Iris pigment epithelial cell (primary cell): Measurements from ENCODE around the gene DNAJA3.
"Not testable (repeated sequence)": the region's sequence is repeated elsewhere in the genome, so short reads cannot be mapped to it uniquely, and the experiment has no call there.

ENCODE experiments used
- DNase-seq: peaks from one replicate; pipeline ENCODE4 v3.0.0-alpha.2; 2011; ENCODE audit warnings: low read depth

Gene DNAJA3

GRCh38 chr16:4387781-4388180, 37.9 kb upstream of the DNAJA3 start:
- DNase-seq, result no peak

- no peak for DNase-seq
Observed at GRCh38 chr16:4388271-4389021, 37.2 kb upstream of the DNAJA3 start.

GRCh38 chr16:4389051-4389955, 36.4 kb upstream of the DNAJA3 start:
- DNase-seq, result no peak

- no peak for DNase-seq
Observed at GRCh38 chr16:4390266-4391260, 35.1 kb upstream of the DNAJA3 start.

GRCh38 chr16:4391631-4392381, 33.9 kb upstream of the DNAJA3 start:
- DNase-seq, result no peak

- peak; percentile 48 for DNase-seq
Observed at GRCh38 chr16:4392382-4393239, 33.1 kb upstream of the DNAJA3 start.

GRCh38 chr16:4393240-4393600, 32.4 kb upstream of the DNAJA3 start:
- no peak for DNase-seq

GRCh38 chr16:4393850-4394249, 31.8 kb upstream of the DNAJA3 start:
- DNase-seq, result not testable (repeated sequence)

GRCh38 chr16:4395055-4395726, 30.5 kb upstream of the DNAJA3 start:
- DNase-seq, result no peak

GRCh38 chr16:4399001-4399730, 26.5 kb upstream of the DNAJA3 start:
- no peak for DNase-seq

- DNase-seq, result no peak
Observed at GRCh38 chr16:4401094-4401501, 24.6 kb upstream of the DNAJA3 start.

- DNase-seq, result no peak
Observed at GRCh38 chr16:4401510-4401909, 24.2 kb upstream of the DNAJA3 start.

GRCh38 chr16:4402439-4403132, 23.1 kb upstream of the DNAJA3 start:
- DNase-seq, result peak; percentile 55

- no peak for DNase-seq
Observed at GRCh38 chr16:4403133-4403949, 22.3 kb upstream of the DNAJA3 start.

GRCh38 chr16:4404247-4404966, 21.3 kb upstream of the DNAJA3 start:
- DNase-seq, result peak; percentile 55

GRCh38 chr16:4404967-4405696, 20.5 kb upstream of the DNAJA3 start:
- DNase-seq, result no peak
